ENCODE data around the gene MTMR10. TPM values are rescaled to one million over a fixed set of nuclear protein-coding genes. Genes with fewer than 3 reads are reported as not detected.

MTMR10 gene
- polyA plus RNA-seq, 4 donors: 47.9 to 69.1 (median 58.5) TPM

DNA sequence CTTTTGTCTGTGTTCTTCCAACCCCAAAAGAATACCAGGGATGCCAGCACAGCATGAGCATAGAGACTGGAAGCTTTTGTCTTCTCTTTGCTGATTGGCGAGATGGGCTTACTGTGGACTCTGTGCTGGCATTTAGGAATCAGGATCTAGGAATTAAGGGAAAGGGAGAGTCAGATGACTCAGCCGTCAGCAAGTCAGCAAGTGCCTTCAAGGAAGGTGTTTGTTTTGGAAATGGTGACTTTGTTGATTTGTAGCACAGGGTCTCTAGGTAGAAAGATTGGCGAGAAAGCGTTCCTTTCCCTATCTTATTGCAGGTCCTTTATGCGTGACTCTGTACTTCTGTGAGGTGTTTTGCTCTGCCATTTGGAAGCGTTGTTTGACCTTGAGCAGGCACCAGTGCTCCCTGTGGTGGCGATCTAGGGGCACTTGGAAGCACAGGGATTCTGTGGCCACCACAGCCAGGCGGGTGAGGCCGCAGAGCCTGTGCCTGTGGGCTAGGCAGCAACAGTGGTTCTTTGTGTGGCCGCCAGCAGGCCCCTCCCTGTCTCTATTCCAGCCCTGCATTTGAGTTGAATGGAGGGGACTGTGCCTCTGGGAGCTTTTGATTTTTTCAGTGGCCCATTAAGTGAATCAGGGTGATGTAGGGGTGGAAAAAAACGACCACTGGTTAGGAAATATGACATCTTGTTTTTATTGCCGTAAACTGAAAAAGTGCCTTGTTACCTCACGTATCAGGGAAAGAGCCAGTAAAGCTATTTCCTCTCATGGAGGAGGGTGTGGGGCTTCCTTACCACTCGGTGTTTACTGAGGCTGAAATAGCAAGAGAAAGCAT lies 68.7 kb downstream of the MTMR10 start:
- DNase-seq (ENCODE audit: low read depth in 4 of 4, low spot score in 2 of 4): no peak

DNA sequence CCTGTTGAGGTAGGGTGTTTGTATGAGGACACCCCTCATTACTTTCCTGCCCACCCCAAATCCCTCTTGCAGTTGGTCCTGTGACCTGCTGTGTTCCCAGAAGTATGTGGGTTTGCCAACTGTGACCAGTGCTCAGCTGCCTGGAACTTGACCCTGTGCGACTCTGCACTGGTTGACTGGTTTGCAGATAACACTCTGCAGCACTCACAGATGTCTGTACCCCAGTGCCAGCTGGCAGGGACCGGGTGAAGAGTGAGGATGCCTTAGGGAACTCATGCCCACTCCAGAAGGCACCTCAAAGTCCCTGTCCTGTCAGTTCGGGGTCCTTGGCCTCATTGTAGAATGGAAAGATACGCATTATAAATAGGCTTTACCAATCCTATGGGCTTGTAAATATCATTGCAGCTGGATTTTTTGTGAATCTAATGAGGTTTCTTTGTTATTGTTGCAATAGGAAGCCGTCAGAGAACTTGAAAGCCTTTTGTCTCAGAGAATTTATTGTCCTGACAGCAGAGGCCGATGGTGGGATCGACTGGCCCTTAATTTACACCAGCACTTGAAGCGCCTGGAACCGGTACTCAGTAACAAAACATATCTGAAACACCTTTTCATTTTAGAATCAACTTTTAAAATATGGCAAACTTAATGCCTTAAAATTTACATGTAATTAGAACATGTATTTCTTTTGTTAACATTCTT lies 69.5 kb downstream of the MTMR10 start:
- peak in 1 of 4 donors; percentile 52 for DNase-seq (ENCODE audit: low read depth in 4 of 4, low spot score in 2 of 4)

DNA sequence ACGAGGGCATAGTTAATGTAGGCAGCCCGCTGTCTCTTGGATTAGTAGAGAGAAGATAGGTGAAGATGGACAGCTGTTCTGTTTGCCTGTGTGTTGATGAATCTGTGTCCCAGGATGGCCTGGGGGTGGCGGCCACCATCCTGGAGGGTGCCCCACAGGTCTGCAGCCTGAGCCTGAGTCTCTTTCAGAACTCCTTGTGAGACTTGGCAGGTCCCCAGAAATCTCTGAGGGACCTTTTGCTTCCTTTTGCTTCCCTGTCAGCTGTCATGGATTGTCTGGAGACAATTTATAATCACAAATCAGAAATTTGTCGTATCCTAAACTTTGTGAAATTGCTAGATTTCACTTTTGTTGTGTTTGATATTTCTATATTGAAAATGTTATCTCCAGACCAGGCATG lies 70.3 kb downstream of the MTMR10 start:
- no peak for DNase-seq (ENCODE audit: low read depth in 4 of 4, low spot score in 2 of 4)

DNA sequence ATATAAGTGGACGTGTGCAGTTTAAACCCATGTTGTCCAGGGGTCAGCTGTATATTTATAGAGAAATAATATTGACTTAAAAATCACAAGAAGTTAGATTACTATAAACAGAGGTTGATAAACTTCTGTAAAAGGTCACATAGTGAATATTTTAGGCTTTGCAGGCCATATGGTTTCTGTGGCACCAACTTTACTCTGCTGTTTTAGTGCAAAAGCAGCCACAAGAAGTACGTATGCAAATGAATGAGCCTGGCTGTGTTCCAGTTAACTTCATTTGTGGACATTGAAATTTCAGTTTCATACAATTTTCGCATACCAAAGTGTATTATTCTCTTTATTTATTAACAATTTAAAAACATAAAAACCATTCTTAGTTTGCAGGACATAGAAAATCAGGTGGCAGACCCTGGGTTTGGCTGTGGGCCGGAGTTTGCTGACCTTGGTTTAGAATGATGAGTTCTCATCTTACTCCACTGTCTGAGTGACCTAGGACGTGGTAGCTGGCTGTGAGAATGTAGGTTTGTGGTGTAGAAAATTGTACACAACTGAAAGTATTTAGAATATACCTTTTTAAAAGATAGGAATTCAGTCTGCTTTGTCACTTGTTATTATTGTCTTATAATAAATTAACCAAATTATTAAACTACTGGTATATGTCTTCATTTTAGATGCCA lies 71.4 kb downstream of the MTMR10 start:
- DNase-seq (ENCODE audit: low read depth in 4 of 4, low spot score in 2 of 4): no peak

DNA sequence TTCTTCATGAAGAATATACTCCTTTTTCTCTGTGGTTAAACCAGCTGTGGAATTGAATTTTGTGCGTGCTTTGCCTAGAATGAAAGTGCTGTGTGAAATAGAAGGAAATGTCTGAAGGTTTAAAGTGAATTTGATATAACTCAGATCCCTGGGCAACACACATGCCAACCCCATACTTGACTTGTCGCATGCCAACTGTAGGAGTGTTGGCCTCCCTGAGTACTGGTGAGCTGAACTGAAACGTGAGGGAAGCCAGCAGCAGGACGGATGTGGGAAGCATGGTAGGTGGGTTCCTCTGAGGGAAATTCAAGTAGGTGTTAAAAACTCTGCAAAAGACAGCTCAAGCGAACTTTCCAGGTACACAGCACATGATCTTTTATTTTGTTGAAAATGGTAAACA lies 73.1 kb downstream of the MTMR10 start:
- DNase-seq (ENCODE audit: low read depth in 4 of 4, low spot score in 2 of 4): no peak

DNA sequence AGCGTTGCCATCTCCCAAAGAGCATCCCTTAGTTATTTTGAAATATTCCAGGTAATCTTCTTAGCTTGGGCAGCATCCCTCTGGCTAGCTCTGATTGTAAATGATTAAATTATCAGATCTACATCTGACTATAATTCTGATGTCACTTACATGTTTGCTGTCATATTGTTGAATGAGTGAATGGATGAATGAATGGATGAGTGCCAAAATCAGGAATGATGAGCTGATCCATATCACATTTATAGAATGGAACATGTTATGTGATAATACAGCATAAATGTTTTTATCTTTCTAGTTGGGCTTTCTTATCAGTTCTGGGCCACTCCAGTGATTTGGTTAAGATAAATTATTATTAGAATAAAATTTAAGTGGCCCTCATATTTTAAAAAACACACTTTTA lies 73.8 kb downstream of the MTMR10 start:
- no peak for DNase-seq (ENCODE audit: low read depth in 4 of 4, low spot score in 2 of 4)

DNA sequence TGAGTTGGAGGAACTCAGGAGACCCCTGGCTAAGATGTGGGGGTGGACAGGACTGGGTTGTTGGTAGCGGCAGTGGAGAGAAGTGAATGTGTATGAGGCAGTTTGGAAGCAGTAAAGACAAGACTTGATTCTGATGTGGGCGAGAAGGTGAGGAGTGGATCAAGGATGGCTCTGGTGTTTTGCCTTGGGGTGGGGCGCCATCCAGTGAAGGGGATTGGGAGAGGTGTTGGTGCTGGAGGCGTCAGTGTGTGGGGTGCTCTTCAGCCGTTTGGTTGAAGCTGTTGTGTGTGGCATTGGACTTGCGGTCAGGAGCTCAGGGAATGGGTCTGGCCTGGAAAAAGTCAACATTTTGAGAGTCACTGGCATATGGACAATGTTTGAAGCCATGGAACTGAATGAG lies 74.4 kb downstream of the MTMR10 start:
- DNase-seq (ENCODE audit: low read depth in 4 of 4, low spot score in 2 of 4): no peak

DNA sequence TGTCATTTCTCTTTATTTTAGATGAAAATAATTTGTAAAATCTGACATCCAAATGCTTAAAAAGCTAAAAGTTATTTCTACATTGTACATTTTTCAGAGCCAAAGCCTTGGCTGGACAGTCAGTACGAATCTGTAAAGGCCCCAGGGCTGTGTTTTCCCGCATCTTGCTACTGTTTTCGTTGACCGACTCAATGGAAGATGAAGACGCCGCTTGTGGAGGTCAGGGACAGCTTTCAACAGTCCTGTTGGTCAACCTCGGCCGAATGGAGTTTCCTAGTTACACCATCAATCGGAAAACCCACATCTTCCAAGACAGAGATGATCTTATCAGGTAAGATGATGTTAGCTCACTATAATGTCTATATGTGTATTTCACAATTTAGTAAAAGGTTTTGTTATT lies 77.7 kb downstream of the MTMR10 start:
- DNase-seq (ENCODE audit: low read depth in 4 of 4, low spot score in 2 of 4): no peak

DNA sequence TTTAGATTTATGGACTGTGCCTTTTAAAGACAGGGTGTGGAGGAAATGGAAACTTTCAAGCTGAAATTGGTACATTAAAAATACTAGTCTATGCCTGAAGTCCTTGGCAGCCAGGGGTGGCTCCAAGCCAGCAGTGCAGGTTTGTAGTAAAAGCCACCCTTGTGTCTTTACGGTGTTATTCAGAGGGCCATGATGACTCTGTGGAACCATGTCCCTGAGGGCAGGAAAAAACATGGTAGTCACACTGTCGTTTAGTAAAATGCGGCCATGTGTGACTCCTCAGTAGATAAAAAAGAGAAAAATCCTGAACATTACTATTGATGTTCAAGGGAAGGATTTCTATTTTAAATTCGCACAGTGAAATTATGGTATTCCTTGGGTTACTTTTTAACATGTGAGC lies 85.1 kb downstream of the MTMR10 start:
- DNase-seq (ENCODE audit: low read depth in 4 of 4, low spot score in 2 of 4): no peak

DNA sequence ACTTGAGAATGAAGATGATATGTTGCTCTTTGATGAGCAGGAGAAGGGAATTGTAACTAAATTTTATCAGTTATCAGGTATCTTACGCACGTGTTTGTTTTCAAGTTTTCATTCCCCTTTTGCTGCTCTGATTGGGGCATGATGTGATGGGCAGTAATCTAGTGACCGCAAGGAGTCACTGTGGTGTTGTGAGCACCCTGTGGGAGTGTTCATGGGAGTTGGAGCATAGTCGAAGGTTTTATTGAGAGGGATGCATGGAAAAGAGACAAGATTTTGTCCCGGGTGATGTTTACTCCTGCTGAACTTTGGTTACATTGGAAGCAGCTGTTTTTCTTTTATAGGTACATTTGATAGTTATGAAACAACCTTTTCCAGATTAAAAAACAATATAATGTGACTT lies 85.6 kb downstream of the MTMR10 start:
- no peak for DNase-seq (ENCODE audit: low read depth in 4 of 4, low spot score in 2 of 4)

DNA sequence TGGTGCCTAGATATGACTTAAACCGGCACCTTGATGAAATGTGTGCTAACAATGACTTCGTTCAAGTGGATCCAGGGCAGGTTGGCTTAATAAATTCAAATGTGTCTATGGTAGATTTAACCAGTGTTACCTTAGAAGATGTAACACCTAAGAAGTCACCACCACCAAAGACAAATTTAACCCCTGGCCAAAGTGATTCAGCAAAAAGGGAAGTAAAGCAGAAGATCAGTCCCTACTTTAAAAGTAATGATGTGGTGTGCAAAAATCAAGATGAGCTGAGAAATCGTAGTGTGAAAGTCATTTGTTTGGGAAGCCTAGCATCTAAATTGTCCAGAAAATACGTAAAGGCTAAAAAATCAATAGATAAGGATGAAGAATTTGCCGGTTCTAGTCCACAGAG lies 86.6 kb downstream of the MTMR10 start:
- no peak for DNase-seq (ENCODE audit: low read depth in 4 of 4, low spot score in 2 of 4)

DNA sequence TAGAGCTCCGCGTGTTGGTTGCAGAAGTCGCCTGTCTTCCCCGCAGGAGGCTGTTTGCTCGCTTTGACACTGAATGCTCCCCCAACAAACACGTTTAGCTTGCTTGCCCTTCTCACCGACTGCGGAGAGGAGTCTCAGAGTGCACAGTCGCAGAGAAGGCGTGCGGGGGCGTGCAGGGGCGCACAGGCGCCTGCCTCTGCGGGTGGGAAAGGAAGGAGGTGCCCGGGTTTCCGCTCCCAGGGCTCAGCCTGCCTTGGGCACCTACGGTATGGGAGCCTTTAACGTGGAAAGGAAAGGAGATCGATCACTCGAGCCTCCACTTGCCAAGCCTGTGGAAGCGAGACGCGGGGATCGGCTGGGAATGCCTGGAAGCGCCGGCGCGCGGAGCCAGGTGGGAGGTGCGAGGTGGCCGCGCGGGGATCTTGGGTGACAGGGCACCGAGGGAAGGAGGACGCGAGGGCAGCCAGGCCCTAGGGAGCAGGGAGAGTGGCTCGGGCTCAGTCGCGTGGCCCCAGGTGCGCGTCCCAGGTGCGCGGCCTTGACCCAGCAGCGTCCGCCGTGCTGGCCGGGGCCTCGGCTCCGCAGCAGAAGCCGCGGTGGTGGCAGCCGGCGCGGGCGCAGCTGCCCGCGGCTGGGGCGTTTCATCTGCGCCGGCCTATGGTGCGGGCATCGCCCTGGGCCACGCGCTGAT lies 87.8 kb downstream of the MTMR10 start, which contains the start of gene FAN1:
Gene FAN1, plus strand, starts transcription at position 419 of the 691 bp plus-strand sequence. CDS start 749 bp downstream, outside the sequence.
- DNase-seq (ENCODE audit: low read depth in 4 of 4, low spot score in 2 of 4): peak in 3 of 4 donors; percentile 57 to 86 (median 82)

DNA sequence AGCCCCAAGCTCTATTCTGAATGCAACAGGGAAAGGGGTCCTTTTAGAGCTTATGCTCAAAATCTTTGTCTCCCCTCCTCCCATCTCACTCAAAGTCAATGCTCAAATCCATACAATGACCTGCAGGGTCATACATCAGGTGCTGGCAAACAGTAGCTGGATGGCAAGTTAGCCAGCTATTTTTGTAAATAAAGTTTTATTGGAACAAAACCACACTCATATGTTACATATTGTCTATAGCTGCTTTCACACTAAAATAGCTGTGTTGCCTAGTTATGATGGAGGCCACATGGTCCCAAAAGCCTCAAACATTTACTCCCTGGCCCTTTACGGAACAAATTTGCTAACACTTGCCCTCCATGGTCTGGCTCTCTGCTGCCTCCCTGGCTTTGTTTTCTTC lies 89.5 kb downstream of the MTMR10 start:
- no peak for DNase-seq (ENCODE audit: low read depth in 4 of 4, low spot score in 2 of 4)

DNA sequence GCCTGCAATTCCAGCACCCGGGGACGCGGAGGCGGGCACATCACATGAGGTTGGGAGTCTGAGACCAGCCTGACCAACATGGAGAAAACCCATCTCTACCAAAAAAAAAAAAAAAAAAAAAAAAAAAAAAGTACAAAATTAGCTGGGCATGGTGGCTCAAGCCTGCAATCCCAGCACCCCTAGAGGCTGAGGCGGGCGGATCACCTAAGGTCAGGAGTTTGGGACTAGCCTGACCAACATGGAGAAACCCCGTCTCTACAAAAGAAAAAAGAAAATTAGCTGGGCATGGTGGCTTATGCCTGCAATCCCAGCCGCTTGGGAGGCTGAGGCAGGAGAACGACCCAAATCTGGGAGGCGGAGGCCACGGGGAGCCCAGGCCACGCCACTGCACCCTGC lies 95.2 kb downstream of the MTMR10 start:
- no peak for DNase-seq (ENCODE audit: low read depth in 4 of 4, low spot score in 2 of 4)

DNA sequence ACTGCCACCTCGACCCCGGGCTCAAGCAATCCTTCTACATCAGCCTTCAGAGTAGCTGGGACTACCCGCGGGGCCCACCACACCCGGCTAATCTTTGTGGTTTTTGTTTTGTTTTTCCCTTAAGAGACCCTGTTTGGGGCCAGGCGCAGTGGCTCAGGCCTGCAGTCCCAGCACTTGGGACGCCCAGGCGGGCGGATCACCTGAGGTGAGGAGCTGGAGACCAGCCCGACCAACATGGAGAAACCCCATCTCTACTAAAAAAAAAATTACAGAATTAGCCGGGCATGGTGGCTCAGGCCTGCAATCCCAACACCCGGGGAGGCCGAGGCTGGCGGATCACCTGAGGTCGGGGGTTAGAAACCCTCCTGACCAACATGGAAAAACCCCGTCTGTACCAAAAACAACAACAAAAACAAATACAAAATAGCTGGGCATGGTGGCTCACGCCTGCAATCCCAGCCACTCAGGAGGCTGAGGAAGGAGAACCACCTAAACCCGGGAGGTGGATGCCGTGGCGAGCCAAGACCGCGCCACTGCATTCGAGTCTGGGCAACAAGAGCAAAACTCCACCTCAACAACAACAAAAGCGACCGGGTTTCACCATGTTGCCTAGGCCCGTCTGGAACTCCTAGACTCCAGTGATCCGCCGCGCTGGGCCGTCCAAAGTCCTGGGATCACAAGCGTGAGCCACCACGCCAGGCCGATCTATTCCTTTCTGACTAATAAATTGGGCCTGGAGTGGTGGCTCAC lies 95.8 kb downstream of the MTMR10 start:
- DNase-seq (ENCODE audit: low read depth in 4 of 4, low spot score in 2 of 4): no peak

DNA sequence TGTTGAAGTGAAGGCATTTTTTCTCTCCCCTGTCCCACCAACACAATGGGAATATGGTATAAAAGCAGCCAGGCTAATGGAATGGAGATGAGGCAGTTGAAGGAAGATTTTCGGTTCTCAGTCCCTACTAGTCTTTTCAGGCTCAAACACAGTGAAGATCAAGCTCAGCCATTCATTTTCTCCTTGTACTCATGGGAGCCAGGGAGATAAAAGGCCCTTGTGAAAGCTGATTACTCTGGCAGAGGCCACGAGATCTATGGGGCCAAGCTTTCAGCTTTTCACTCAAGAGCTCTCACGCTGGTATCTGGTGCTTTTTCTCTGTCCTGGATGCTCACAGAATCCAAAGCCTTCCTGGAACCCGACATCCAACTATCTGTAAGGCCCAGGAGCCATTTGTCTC lies 102.2 kb downstream of the MTMR10 start:
- DNase-seq (ENCODE audit: low read depth in 4 of 4, low spot score in 2 of 4): no peak

Measured in left renal cortex interstitium (tissue), 4 donors.